ENCODE results near the gene KCNJ4.
"Not testable (repeated sequence)": the region's sequence is repeated elsewhere in the genome, so short reads cannot be mapped to it uniquely, and the experiment has no call there.

The KCNJ4 gene

DNA sequence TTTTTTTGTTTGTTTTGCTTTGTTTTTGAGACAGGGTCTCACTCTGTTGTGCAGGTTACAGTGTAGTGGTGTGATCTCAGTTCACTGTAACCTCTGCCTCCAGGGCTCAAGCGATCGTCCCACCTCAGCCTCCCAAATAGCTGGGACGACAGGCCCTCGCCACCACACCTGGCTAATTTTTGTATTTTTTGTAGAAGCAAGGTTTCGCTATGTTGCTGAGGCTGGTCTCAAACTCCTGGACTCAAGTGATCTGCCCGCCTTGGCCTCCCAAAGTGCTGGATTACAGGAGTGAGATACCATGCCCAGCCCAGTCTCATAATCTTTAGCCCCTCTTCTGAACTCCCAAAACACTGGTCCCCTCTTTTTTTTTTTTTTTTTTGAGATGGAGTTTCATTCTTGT, 50.6 kb downstream of the KCNJ4 start:
- DNase-seq: no peak

DNA sequence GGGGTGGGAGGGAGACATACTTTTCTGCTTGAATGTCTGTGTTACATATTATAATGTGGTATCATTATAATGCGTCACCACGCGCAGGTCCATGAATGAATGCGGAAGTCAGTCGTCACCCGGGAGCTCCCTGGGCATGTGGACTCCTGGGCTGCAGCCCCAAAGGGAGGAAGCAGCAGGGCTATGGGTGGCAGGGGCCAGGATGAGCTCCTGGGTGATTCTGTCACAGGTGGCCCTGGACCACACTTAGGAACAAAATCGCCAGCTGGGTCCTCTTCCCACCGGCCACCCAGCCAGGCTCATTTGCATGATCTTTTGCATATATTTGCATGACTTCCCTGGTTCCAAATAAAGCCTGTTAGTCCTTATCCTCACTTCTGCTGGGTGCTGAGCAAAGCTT, 51.2 kb downstream of the KCNJ4 start:
- no peak for DNase-seq

DNA sequence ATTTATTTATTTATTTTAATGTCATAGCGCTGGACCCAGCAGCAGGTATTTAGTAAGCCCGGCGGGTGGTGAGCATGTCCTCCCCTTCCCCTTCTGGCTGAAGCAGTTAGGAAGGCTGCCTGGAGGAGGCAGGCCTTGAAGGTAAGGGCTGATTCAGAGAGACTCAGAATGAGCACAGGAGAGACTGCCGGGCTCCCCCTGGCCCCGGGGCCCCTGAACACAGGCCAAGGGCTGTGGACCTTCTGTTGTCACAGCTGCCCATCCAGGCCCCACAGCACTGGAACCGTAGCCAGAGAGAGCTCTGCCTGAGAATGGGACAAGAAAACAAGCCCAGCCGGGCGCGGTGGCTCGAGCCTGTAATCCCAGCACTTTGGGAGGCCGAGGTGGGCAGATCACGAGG, 52.8 kb downstream of the KCNJ4 start:
- DNase-seq: no peak

DNA sequence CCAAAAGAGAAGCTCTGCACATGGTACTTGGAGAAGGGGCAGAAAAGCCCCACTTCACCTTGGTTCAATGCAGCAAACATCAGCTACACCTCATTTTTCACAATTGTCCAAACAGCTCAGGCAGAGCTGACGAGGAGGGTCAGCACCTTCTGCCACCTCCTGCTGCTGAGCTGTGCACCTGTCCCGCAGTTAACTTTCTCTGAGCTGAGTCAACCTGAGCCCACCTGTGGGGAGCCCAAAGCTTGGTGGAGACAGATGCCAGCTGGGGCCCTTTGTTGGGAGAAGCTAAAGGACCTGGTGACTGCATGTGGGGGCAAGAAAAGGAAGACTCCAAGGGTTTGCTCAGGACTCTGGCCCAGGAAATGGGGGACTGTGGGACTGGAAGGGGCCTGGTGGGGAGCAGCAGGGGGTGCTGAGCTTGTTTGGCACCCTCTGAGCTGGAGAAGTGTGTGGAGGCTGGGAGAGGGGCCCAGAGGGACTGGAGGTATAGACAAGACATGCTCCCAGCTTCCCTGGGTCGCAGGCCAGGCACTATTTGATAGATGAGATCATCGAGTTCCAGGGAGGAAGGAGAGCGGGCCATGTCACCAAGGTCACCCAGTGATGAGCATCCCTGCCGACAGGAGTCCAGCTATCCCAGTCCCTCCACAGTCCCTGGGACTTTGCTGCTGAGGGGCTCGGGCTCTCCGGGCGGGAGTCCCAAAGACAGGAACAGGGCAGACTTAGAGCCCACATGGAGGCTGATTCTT, 53.5 kb downstream of the KCNJ4 start:
- DNase-seq: no peak

DNA sequence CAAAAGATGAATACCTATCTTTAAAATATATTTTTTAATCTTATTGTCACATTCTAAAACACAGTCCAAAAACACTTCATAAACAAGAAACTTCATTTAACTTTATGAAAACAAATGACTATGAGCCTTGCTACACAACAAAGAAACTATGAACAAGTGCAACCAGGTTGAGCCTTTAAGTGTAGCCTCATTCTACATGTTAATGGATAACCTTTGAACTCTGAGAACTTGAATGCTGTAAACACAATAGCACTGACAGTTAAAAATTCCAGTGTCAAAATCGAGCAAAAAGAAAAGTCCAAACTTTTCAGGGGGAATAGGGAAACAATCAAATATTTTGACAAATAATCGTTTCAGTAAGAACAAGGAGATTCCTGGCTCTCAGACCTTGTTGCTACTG, 54.7 kb downstream of the KCNJ4 start:
- DNase-seq: not testable (repeated sequence)

DNA sequence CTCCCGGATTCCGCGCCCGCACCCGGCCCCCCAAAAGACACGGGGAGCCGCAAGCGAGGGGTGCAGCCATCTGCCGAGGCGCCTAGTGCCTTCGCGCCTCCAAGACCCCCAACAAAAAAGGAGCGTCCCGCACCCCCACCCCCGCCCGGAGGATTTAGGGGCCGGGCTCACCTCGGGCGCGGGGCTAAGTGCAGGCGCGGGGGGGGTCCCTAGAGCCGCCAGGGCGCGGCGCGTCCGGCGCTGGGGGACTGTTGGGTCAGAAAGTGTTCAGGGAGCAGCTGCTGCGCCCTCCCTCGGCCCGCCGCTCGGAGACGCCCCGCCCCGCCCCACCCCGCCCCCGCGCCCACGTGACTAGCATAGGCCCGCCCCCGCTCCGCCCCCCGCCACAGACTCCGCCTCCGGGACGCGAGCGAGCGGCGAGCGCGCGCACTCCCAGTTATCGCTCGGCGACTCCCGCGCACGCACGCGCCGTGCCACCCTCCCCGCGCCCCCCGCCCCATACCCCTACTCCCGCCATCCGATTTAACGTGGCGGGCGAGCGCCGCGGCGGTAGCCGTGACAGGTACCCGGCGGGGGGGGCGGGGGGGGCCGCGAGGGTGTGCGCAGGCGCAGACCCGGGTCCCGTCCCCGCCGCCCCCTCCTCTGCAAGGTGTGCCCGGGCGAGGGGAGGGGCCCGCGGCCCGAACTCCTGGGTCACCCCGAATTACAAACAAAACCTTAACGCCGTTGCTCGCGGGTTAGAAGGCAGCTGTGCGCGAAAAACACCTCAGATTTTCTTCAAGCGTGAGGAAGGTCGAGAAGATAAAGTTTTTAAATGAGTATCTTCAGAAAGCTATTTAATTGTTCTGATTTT, 56.2 kb downstream of the KCNJ4 start:
- peak; percentile 36 for DNase-seq

DNA sequence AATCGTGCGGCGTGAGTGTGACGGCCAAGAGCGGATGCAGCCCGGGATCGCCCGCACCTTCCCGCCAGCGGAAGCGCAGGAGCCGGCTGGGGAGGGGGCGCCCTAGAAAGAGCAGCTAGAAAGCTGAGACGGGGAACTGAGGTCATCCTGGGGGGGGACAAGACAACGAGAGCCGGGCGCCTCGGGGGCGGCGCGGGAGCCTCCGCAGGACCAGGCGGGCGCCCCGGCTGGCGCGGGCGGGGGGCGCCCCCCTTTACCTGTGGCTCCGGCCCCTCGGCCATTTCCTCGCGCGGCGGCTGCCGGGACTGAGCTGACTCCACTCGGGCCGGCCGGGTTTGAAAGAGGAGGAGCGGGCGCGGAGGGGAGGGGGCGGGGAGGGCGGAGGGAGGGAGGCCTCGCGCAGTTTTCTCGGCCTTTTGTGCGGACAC, 56.8 kb downstream of the KCNJ4 start:
- DNase-seq: not testable (repeated sequence)

DNA sequence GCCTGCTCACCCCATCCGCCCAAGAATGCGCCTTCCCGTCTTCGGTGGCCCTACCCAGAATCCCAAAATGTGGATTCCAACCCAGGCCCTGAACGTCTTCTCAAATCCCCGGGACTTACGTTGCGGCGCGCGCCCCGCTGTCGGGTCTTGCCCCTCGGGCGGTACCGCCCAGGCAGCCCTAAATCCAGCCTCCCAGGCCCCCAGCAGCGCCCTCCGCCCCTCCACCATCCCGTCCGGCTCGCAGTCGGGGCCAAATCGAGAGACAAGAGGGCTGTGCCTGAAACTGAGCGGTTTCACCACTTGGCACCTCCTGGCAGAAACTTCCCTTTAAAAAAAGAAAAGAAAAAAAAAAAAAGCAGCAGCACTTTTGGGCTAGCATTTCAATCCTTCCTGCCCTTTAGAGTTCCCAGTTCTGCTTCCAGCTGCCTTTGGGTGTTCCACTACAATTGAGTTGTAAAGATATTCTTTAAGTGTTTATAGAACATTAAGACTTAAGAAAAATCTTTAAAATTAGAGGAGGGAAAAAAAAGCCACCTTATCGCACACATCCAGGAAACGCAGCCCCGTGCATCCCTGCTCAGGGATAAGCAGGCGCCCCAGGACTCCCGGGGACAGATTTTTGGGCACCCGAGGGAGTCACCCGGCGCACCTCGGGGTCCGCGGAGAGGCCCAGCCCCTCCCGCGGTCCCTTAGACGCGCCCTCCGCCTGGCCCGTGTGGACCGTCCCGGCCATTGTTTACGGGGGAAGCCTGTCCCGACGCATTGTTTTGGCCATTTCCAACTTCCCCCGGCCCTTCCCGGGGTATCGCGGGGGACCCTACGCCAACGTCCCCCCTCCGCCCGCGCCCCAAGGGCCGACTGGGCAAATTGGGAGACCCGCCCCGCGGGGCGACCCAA, 57.6 kb downstream of the KCNJ4 start:
- DNase-seq: peak; percentile 46

DNA sequence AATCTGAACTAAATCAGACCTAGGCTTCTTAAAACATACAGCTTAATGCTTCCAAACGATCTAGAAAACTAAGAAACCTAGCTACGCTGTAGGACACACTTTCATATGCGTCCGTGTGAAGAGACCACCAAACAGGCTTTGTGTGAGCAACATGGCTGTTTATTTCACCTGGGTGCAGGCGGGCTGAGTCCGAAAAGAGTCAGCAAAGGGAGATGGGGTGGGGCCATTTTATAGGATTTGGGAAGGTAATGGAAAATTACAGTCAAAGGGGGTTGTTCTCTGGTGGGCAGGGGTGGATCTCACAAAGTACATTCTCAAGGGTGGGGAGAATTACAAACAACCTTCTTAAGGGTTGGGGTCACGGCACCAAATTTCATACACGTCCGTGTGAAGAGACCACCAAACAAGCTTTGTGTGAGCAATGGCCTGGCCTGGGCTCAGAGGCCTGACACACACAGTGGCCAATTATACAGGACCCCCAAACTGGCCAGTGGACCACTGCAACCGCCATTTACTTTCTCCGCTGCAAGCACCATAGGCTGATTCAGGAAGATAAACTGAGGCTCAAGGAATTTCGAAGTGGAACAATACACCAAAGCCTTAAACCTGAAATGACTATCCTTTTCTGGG, 58.4 kb downstream of the KCNJ4 start:
- DNase-seq: not testable (repeated sequence)

DNA sequence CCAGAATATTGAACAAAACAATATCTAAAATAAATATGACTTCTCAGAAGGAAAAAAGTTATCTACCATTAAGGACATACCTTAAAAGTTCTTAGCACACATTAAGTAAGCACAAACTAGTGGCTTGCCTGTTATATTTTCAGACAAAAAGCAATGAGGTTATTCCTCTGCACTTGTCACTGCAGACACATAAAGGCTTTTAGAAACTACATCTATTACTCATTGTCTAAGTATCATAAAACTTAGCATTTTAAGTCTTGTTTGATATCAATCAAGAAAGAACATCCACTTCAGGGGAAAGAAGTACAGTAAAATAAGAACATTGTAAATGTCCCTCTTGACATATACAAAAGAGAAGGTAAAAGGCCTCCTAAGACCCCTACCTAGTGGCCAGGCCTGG, 59.1 kb downstream of the KCNJ4 start:
- not testable (repeated sequence) for DNase-seq

DNA sequence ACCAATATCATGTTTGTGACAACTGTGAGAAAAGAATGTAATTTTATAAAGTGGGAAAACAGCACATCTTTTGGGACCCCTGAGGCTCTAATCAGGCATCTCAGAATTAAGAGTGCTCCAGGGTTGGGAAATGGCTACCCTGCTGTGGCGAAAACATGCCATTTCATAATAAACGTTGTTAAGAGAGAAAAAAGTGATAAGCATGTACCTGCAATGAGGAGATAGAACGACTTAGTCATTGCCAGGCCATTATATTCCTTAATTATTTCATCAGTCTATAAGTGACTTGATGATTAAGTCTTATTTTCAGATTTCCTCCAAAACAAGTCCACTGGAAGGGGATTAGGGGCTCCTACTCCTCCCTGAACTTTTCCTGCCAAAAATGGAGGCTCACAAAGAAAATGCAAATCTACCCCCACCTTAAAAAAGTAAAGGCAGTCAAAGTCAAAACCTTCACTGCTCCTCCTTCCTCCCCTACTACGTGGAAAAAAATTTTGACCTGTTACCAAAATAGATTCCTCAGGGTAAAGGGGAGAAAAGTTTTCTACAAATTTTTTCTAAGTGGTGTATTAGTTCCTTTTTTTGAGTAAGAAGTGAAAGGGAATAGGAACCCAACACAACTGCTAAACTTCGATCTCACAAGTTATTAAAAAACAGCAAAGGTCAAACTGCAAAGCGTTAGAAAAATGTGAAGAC, 59.9 kb downstream of the KCNJ4 start:
- peak; percentile 20 for DNase-seq

DNA sequence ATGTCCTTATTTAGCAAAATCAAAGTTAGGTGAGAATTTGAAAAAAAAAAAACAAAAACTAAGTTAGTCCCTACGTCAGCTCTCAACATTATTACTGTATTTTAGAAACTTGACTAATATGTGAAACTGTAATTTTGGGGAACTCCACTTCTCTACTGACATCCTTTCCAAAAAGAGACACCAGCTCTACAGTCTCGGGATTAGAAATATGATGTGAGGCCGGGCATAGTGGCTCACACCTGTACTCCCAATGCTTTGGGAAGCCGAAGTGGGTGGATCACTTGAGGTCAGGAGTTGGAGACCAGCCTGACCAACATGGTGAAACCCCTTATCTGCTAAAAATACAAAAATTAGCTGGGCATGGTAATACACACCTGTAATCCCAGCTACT, 65.6 kb downstream of the KCNJ4 start:
- not testable (repeated sequence) for DNase-seq

DNA sequence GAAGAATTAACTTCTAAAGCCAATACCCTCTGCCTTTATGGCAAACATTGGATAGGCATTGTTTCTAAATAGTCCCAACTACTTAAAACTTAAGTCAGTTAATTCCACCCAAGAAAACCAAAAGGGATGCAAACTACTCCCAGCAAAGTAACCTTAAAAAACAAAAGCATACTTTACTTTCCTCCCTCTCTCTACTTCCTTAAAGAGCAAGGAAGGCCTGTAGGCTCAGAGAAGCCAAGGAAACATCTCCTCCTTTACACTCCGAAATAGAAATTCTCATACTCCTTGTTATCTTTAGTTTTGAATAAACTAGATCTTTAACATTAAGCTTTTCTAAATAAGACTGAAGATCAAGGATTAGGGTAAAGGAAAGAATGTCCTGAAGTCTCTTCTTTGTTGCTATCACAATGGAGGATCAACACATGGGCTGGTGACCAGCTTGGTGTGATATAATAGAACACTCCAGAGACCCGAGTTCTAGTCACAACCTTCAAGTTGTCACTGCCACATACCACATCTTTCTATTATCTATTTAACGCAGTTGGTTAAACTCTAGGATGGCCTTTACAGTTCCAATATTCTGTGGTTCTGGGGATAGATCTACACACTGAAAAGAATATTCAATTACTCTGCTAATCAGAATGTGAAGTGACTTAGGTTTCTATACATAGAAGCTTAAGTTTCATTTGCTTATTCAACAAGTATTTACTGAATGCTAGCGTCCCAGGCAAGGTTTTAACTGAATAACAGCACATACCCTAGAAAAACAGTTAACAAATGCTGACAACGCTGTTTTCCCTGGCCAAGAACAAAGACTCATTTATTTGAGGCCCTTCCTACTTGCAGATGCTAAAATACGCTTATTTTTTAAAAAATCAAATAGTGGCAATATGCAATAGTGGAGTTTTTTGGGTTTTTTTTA, 66.2 kb downstream of the KCNJ4 start:
- not testable (repeated sequence) for DNase-seq

DNA sequence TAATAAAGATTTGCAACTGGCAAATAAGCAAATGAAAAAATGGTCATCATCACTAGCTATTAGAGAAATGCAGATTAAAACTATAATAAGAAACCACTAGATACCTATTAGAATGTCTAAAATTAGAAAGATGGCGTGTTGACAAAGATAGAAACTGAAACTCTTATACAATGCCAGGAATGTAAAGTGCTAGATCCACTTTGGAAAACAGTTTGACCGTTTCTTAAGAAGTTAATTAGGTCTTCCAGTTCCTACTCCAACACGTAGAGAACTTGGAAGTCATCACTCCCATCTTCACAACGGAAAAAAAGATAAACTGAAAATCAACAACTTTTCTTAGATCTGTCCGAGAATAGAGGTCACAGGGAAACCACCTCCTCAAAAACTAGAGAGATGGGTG, 68.1 kb downstream of the KCNJ4 start:
- not testable (repeated sequence) for DNase-seq

DNA sequence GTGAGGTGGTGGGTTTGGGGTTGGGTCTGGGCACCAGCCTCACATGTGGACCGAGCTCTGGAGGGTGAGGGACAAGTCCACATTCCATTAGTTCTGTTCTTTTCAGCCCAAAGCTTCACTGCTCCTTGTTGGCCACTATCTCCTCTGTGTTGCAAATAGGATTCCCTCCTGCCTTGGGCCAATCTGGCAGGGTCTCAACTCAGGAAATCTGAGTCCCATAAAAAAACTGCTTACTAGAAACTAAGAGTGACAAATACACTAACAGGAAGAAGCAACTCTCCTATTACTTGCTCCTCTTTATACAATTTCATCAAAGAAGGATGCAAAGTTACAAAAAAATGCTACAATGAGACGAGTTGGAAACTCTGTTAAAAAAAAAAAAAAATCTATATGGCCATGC, 71.6 kb downstream of the KCNJ4 start:
- DNase-seq: no peak

DNA sequence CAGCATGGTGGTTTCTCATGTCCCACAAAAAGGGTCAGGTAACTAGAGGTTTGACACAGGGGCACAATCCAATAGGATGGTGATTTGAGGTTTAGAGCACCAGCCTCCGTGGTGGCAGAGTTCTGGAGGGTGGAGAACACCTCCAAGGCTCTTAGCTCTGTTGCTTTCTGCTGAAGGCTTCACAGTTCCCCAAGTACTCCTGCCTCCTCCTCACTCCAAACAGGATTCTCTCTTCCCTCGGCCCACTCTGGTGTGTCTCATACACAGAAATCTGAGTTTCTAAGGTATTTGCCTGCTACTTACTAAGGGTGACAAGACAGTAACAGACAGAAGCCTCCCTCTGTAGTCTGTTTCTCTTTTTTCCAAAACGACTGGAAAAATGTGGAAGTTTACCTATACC, 73.6 kb downstream of the KCNJ4 start:
- DNase-seq: not testable (repeated sequence)
